ENCODE data around the gene GLP2R.

GRCh38 chr17:9802697-9803096 is 23.0 kb upstream of the GLP2R start:
- TF ChIP-seq, protein P1, sequence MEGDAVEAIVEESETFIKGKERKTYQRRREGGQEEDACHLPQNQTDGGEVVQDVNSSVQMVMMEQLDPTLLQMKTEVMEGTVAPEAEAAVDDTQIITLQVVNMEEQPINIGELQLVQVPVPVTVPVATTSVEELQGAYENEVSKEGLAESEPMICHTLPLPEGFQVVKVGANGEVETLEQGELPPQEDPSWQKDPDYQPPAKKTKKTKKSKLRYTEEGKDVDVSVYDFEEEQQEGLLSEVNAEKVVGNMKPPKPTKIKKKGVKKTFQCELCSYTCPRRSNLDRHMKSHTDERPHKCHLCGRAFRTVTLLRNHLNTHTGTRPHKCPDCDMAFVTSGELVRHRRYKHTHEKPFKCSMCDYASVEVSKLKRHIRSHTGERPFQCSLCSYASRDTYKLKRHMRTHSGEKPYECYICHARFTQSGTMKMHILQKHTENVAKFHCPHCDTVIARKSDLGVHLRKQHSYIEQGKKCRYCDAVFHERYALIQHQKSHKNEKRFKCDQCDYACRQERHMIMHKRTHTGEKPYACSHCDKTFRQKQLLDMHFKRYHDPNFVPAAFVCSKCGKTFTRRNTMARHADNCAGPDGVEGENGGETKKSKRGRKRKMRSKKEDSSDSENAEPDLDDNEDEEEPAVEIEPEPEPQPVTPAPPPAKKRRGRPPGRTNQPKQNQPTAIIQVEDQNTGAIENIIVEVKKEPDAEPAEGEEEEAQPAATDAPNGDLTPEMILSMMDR (IDR thresholded peaks at IDR 0.05) = no peak
- no peak for TF ChIP-seq POLR2A (IDR thresholded peaks at IDR 0.05)
